Mesodermal cell (in vitro differentiated cells): Measurements from ENCODE around the gene USP44. TPM values are rescaled to one million over a fixed set of nuclear protein-coding genes. Genes with fewer than 3 reads are reported as not detected.

Experiments
- H3K27ac ChIP-seq: 2 replicates; pipeline ENCODE4 v1.7.0; 2013; ENCODE audit warnings: mild to moderate bottlenecking, low read depth, low read length, moderate library complexity; ENCODE audit not compliant: severe bottlenecking
- H3K36me3 ChIP-seq: 2 replicates; pipeline ENCODE4 v1.7.1; 2013; ENCODE audit warnings: mild to moderate bottlenecking, low read length, moderate library complexity; ENCODE audit not compliant: control insufficient read depth, insufficient read depth
- H3K4me1 ChIP-seq: one replicate; pipeline ENCODE4 v1.7.1; 2013; ENCODE audit warnings: mild to moderate bottlenecking, low read length; ENCODE audit not compliant: insufficient read depth, control insufficient read depth, poor library complexity, severe bottlenecking
- H3K4me3 ChIP-seq: 2 replicates; pipeline ENCODE4 v1.7.0; 2013; ENCODE audit warnings: low read length, control low read depth, mild to moderate bottlenecking; ENCODE audit not compliant: insufficient read depth, poor library complexity, severe bottlenecking; ENCODE audit errors: extremely low read depth
- H3K9me3 ChIP-seq: 2 replicates; pipeline ENCODE4 v1.7.1; 2013; ENCODE audit warnings: mild to moderate bottlenecking, low read length, moderate library complexity; ENCODE audit not compliant: control insufficient read depth
- WGBS, 2 experiments: methylation state at CpG; one replicate each; pipeline ENCODE4 v1.1.5; 2013; ENCODE audit warnings: missing lambda C conversion rate in 2 of 2; ENCODE audit not compliant: insufficient coverage in 2 of 2; 5-methylcytosine and 5-hydroxymethylcytosine counted together
- polyA plus RNA-seq, 2 experiments: library from polyadenylated mRNA; stranded (reverse); fragments of 50-300 nt; gene quantifications; one replicate each; pipeline ENCODE4 v1.2.3, GENCODE V29; 2013

The USP44 gene
- polyA plus RNA-seq (2013, experiment 1 of 2), result 3.2 TPM
- polyA plus RNA-seq (2013, experiment 2 of 2), result 2.3 TPM

DNA sequence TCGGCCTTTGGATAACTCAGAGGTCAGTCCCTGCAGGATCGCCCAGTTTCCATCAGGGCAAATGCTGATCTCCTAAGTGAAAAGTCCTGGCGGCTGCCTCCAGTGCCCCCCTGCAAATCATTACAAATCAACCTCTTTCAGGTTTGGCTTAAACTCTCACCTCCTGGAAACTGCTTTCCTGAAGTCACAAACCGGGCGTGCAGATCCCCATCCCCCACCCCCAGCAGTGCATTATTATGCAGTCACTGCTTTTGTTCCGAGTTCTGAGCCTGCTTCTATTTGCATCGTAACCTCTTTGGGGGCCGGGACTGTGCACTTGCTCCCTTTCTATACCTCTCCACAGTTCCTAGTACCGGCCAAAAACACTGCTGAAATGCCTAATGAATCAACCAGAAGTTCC, at the start of gene USP44:
Gene USP44 (minus strand): TSS at position 172 of the 400 bp plus-strand sequence. CDS start 17,220 bp downstream, outside the sequence.
- Histone ChIP-seq H3K4me3 (no peak within 1 kb of the TSS), H3K27ac (no peak within 1 kb of the TSS), H3K36me3 (no peaks in the 10 kb centered on the region), H3K4me1 (peaks cover 13% of the 10 kb centered on the region), H3K9me3 (peaks cover 8% of the 10 kb centered on the region)
- 13 to 16% methylated on average over 7 of the region's 9 CpGs for WGBS, 2 experiments

DNA sequence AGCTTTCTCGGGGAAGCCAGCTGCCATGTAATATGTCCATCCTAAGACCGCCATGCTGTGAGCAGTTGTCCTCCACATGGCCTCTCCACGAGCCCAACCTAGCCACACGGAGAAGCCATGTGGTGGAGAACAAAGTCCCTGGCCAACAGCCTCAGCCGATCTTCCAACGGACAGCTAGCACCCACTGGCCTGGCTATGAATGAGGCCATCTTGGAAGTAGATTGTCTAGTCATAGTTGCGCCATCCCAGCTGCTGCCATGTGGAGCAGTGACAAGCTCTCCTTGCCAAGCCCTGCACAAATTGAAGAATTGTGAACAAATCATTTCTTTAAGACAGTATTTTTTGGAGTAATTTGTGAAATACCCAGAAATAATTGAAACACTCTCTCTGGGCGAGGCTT, 49.3 kb upstream of the USP44 start:
- no peak overlapping the region for H3K27ac ChIP-seq
- H3K9me3 ChIP-seq, result no peaks in the 10 kb centered on the region
- H3K4me1 ChIP-seq, result peaks cover 7% of the 10 kb centered on the region
- H3K36me3 ChIP-seq, result no peaks in the 10 kb centered on the region
- 95 to 96% methylated on average over 7 of the region's 8 CpGs for WGBS, 2 experiments
- no peak overlapping the region for H3K4me3 ChIP-seq

DNA sequence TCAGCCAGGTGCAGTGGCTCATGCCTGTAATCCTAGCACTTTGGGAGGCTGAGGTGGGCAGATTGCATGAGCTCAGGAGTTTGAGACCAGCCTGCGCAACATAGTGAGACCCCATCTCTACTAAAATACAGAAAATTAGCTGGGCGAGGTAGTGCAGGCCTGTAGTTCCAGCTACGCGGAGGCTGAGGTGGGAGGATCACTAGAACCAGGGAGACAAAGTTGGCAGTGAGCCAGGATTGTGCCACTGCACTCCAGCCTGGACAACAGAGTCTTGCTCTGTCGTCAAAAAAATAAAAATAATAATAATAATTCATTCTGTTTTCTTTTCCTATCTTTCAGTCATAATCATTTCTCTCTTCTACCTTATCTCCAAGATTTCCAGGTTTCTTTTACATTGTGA, 48.6 kb upstream of the USP44 start:
- no peaks in the 10 kb centered on the region for H3K9me3 ChIP-seq
- H3K4me1 ChIP-seq, result peaks cover 2% of the 10 kb centered on the region
- H3K27ac ChIP-seq, result no peak overlapping the region
- no peak overlapping the region for H3K4me3 ChIP-seq
- H3K36me3 ChIP-seq, result no peaks in the 10 kb centered on the region
- WGBS, 2 experiments, result 100% methylated on average over 1 of the region's 5 CpGs; no CpG with 5 or more reads in 1 of the 2 experiments

DNA sequence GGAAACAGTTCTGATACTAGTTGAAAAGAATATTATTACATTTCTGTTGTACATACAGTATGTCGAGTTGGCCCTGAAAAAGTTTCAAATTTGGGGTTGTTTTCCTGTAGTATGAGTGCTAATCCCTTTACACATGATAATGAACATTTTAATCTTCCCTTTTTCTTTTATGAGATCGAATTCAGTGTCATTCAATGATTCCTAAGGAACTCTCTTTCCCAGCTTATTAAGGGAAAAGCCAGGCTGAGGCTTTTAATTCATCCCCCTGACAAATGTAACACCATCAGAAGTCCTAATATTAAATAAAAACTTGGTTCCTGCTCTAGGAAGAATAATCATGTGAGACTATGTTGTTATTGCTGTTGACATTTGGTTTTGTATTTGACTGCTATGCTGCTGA, 42.9 kb upstream of the USP44 start:
- WGBS, 2 experiments, result 100% methylated on average over 1 of the region's 2 CpGs
- Histone ChIP-seq H3K9me3 (no peaks in the 10 kb centered on the region), H3K4me3 (no peak overlapping the region), H3K4me1 (no peaks in the 10 kb centered on the region), H3K36me3 (no peaks in the 10 kb centered on the region), H3K27ac (no peak overlapping the region)

DNA sequence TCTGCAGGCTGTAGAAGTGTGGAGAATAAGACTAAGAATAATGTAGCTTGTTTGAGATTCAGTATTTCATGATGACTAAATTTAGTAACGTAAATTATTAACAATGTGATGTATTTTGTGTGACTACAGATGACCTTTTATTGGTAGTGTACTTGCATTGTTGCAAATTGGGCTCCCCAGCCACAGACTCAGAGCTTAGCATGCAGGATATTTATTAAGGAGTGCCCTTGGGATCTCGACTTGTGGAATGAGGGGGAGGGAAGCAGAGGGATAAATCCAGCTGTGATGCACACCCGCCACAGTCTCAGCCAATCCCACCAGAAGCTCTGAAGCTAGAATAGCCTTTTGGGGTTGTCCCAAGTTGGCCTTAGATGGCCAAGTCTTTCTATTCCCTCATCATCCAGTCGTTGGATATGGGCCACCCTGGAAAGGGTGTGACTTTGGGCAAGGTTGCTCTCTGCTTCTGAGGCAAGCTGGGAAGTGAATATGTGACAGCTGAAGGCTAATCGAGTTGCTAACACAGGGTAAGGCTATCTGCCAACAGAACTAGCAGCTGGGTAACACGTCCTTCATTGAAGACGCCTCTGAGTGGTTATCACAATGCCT, 42.1 kb upstream of the USP44 start:
- H3K4me3 ChIP-seq, result no peak overlapping the region
- H3K9me3 ChIP-seq, result no peaks in the 10 kb centered on the region
- no peak overlapping the region for H3K27ac ChIP-seq
- no peaks in the 10 kb centered on the region for H3K4me1 ChIP-seq
- WGBS, 2 experiments, result 80 to 81% methylated on average over 5 to 6 of the region's 7 CpGs
- H3K36me3 ChIP-seq, result no peaks in the 10 kb centered on the region

DNA sequence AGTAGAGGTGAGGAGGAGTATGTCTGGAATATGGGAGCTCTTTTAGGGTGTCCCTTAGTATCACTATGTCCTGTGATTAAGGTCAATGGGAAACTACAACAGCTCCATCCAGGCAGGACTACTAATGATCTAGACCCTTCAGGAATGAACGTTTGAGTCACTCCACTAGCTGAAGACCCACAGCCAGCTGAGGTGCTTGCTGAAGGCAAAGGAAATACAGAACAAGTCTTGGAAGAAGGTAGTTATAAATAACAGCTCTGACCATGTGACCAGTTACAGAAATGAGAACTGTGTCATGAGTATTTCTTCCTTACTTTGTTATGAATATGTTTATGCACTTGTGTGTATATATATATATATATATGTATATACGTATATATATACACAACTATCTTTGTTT, 40.5 kb upstream of the USP44 start:
- WGBS, 2 experiments, result 40 to 67% methylated on average over 1 of the region's 2 CpGs
- Histone ChIP-seq H3K4me1 (no peaks in the 10 kb centered on the region), H3K4me3 (no peak overlapping the region), H3K36me3 (no peaks in the 10 kb centered on the region), H3K27ac (no peak overlapping the region), H3K9me3 (no peaks in the 10 kb centered on the region)

DNA sequence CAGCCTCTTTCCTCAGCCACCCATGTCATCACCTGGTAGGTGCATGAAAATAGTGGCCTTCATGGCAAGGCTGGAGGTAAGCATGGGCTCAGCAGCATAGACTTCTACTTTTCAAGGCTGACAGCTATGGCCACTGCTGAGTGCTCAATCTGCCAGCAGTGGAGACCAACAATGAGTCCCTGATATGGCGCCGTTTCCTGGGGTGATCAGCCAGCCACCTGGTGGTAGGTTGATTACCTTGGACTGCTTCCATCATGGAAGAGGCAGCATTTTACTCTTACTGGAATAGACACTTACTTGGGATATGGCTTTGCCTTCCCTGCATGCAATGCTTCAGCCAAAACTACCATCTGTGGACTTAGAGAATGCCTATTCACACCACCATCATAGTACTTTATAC, 39.5 kb upstream of the USP44 start:
- Histone ChIP-seq H3K4me3 (no peak overlapping the region), H3K27ac (no peak overlapping the region), H3K4me1 (no peaks in the 10 kb centered on the region), H3K9me3 (no peaks in the 10 kb centered on the region), H3K36me3 (no peaks in the 10 kb centered on the region)
- 95 to 100% methylated on average over 2 of the region's 2 CpGs for WGBS, 2 experiments

DNA sequence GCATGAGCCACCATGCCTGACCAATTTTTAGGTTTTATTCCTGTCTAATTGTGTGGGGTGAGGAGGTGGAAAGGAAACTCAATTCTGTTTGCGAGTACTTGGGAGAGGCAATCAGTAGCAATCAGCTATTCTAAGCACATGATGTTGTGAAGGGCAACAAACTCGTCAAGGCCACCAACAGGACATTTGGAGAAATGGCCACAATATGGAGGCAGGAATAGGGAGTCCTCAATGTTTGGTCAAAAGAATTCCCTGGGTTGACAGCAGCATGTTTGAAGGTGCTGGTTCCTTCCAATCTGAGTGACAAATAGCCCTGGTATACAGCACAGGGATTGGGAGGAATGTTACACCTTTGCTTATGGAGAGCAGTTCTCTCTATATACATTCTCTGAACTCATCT, 32.7 kb upstream of the USP44 start:
- no peaks in the 10 kb centered on the region for H3K9me3 ChIP-seq
- 83 to 89% methylated on average over 2 of the region's 2 CpGs for WGBS, 2 experiments
- H3K36me3 ChIP-seq, result no peaks in the 10 kb centered on the region

DNA sequence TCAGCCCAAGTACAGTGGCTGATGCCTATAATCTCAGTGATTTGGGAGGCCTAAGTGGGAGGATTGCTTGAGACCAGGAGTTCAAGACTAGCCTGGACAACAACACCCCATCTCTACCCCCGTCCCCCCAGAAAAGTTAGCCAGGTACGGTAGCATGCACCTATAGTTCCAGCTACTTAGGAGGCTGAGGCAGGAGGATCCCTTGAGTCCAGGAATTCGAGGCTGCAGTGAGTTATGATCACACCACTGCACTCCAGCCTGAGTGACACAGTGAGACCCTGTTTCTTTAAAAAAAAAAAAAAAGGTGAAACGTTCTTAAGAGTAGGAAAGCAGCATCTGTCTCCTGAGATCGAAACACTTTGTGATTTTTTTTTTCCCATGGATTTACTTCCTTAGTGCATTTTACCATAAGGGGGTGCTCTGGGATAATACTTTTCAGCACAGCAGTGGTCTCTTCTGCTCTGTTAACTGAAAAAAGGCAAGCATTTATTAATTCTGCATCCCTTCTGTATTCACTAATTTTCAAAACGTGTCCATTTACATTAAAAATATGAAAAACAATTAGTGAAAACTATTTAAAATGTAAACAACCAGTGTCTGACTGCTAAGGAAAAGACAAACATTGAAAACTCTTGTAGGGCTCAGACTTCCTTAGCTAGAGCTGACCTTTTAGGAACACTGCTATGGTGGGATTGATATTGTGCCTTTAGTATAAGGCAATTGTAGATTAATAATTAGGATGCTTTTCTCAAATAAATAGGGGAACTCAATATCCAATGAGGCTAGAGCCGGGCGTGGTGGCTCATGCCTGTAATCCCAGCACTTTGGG, 31.2 kb upstream of the USP44 start:
- Histone ChIP-seq H3K9me3 (no peaks in the 10 kb centered on the region), H3K4me1 (no peaks in the 10 kb centered on the region), H3K4me3 (no peak overlapping the region), H3K36me3 (no peaks in the 10 kb centered on the region), H3K27ac (no peak overlapping the region)
- WGBS, 2 experiments, result 73 to 80% methylated on average over 2 to 3 of the region's 8 CpGs

More for the DNA sequence above, 32.7 kb upstream of the USP44 start:
- Histone ChIP-seq H3K4me1 (no peaks in the 10 kb centered on the region), H3K27ac (no peak overlapping the region), H3K4me3 (no peak overlapping the region)

DNA sequence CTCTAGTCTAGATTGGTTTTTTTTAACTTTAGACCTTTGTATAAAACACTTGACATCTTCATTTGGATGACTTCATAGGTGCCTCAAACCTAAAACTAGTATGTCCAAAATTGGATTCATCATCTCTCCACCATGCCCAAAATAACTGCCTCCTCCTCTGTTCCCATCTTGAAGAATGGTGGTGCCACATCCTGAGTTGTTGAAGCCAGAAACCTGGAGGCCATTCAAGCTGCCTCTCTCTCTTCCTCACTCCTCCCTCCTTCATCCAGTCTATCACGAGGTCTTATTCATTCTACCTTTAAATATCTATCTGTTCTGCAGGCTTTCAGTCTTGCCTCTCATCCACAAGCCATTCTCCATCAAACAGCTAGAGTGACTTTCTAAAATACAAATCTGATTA, 26.5 kb upstream of the USP44 start:
- Histone ChIP-seq H3K4me3 (no peak overlapping the region), H3K9me3 (no peaks in the 10 kb centered on the region), H3K4me1 (no peaks in the 10 kb centered on the region), H3K27ac (no peak overlapping the region), H3K36me3 (no peaks in the 10 kb centered on the region)
- 78 to 89% methylated on average over 1 of the region's 1 CpG for WGBS, 2 experiments
